ENCODE results near the gene YTHDF1.
"Not testable (repeated sequence)": the region's sequence is repeated elsewhere in the genome, so short reads cannot be mapped to it uniquely, and the experiment has no call there.

Gene YTHDF1

DNA sequence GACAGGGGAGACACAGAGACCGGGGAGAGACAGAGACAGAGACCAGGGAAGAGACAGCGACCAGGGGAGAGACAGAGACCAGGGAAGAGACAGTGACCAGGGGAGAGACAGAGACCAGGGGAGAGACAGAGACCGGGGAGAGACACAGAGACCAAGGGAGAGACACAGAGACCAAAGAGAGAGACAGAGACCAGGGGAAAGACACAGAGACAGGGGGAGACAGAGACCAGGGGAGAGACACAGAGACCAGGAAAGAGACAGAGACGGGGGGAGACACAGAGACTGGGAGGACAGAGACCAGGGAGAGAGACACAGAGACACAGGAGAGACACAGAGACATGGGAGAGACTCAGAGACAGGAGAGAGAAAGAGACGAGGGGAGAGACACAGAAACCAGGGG lies 43.9 kb downstream of the YTHDF1 start:
- DNase-seq (ENCODE audit: low read depth in 3 of 3): no peak

DNA sequence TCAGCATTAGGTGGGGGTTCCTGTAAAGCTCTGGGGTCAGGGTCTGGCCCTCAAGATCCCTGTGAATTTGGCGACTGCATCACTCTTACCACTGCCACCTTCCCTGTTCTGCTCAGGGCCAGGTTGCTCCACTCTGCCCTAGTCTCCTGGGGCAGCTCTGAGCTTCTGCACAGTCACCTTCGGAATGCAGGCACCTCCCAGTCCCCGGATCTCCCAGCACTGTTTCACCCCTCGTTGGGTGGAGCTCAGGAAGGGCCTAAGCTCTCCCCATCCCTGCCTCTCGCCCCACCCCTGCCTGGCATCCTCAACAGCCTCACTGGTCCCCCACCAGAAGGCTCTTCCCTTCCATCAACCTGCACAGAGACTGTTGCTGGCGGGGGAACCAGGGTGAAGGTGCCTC lies 46.2 kb downstream of the YTHDF1 start:
- no peak for DNase-seq (ENCODE audit: low read depth in 3 of 3)

DNA sequence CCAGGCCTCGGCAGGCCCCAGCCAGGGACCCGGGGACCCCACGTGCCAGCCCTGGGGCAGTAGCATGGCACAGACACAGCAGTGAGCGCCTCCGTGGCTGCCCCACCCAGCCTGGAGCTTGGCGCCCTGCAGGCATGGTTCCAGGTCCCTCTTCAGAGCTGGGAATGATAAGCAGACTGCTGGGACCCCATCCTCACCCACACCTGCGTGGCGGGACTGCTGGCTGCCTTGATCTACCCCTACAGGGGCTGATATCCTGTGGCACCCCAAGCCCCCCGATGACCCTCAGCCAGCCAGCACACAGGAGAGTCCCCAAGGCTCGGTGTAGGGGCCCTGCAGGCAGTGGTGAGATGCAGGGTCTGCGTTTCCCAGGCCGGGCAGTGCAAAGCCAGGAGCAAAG lies 47.1 kb downstream of the YTHDF1 start:
- DNase-seq (ENCODE audit: low read depth in 3 of 3): no peak

GRCh38 chr20:63167918-63168520 lies 47.9 kb downstream of the YTHDF1 start:
- no peak for DNase-seq (ENCODE audit: low read depth in 3 of 3)

- DNase-seq (ENCODE audit: low read depth in 3 of 3): no peak
These were observed 48.7 kb downstream of the YTHDF1 start for GRCh38 chr20:63167026-63167917.

DNA sequence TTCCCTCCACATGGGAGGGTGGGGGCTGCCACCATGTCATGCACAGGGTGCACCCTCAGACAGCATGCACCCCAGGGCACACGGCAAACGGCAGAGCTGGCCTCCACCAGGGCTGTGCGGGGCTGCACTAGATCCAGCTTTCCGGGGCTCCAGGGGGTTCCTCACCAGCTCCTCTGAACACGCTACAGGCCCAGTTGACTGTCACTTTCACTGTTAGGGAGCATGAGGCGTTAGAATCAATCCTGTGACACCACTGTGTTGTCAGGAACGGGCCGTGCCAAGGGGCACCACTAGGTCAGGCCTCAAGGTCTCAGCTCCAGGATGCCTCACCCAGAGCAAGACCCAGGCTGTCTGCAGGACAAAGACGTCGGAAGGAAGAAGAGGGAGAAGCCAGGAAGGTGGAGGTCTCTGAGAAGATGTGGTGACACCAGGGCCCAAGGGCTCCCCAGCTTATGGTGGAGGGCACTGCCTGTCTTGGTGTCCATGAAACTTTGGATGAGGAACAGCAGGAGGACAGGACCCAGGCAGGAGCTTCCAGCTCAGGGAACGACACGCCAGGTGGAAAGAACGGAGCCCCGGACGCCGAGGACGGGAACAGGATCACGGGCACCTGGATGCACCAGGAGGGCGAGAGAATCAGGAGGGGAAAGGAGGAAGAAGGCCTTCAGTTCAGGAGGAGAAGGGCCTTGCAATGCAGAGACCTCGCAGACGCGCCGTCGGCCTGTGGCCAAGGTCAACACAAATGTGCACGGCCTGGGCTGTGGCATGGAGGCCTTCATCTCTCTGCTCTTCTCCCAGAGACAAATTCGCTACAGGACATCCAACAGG lies 49.5 kb downstream of the YTHDF1 start:
- no peak for DNase-seq (ENCODE audit: low read depth in 3 of 3)

DNA sequence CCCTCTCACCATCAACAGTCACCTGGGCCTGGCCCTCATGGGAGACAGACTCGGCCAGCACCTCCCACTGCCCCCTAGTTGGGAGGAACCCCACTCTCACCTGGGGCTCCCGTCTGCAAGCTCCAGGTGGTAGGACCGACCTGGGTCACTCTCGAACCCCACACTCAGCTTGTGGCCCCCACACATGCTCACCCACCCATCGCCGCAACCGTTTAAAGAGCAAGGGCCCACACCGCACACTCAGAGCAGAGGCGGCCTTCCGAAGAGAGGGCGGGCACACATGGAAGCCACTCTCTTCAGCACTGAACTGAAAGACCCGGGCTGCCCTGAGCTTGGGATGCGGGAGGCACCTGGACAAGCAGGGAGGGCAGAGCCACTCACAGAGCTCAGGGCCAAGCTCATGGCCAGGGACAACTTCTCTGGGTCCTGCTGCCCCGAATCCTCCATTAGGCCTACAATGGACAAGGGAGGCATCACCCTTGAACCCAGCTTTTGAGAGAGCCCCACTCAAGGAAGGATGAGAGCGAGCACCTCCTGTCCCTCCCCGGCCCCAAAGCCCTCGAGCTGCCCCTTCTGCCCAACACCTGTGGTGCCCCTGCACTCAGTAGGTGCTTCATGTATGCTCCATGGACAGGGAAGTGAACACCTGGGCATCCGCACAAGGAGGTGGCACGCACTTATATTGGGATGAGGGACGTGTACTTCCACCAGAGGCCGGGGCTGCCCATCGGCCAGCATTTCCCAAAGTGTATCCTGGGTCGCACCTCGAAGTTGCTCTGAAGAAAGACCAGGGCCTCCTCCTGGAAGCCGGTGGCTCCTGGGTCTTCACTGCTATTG lies 50.4 kb downstream of the YTHDF1 start:
- no peak for DNase-seq (ENCODE audit: low read depth in 3 of 3)

GRCh38 chr20:63164484-63165355 lies 51.2 kb downstream of the YTHDF1 start:
- no peak for DNase-seq (ENCODE audit: low read depth in 3 of 3)

DNA sequence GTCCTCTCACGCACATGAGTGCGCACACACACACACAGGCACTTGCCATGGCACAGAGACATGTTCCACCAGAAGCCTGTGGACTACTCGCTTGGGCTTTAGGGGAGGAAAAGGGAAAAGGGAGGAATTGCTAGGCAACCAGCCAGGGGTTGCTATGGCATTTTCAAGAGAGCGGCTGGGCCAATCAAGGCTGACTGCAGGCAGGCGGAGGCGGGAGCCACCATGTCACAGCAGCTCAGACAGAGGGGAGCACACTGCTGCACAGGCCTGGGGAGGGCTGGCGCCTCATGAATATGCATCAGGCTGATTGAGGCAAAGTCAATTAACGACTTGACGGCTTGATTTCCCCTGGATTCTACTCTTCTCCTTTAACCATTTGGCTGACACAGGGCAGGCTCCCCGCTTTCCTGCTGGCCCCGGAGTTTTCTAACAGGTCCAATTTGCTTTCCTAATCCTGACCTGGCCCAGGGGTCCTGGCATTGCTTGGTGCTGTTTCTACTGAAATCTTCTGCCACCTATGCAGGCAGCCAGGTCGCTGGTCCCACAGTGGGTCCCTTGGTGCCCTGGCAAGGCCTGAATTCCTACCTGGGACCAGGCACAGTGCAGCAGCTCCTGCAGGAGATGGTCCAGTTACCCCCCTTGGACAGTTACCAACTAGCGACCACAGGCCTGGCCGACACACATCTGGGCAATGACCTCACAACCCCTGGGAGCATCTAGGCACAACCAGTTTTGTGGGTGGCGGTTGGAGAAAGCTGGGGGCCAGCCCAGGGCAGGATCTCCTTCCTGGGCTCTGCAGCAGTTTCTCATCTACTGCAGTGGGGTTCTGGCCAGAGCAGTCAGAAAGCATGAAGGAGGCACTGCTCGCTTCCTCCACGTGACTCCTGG lies 52.1 kb downstream of the YTHDF1 start:
- DNase-seq (ENCODE audit: low read depth in 3 of 3): no peak

DNA sequence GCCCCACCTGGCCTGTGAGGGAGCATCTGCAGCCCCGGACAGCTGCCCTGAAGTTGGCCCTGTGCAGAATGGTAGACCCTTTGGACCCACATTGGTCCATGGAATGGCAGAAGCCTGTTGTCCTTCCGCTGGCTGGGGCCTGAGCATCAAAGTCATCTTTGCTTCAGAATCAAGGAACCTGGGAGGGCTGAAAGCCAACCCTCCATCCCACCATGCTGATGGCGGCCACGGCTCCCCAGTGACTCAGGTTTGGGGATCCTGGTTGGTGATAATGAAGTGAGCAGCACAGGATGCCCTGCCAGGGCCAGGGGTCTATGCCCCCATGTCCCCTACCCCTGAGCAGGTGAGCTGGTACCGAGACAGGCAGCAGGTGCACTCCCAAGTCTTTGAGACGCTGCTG lies 52.8 kb downstream of the YTHDF1 start:
- no peak for DNase-seq (ENCODE audit: low read depth in 3 of 3)

GRCh38 chr20:63162206-63162795 lies 53.6 kb downstream of the YTHDF1 start:
- no peak for DNase-seq (ENCODE audit: low read depth in 3 of 3)

- DNase-seq (ENCODE audit: low read depth in 3 of 3): no peak
These were observed 54.7 kb downstream of the YTHDF1 start for GRCh38 chr20:63161176-63161651.

GRCh38 chr20:63160641-63161175 lies 55.2 kb downstream of the YTHDF1 start:
- no peak for DNase-seq (ENCODE audit: low read depth in 3 of 3)

GRCh38 chr20:63159826-63160640 lies 55.9 kb downstream of the YTHDF1 start:
- no peak for DNase-seq (ENCODE audit: low read depth in 3 of 3)

- DNase-seq (ENCODE audit: low read depth in 3 of 3): not testable (repeated sequence)
These were observed 56.7 kb downstream of the YTHDF1 start for GRCh38 chr20:63159251-63159650.

GRCh38 chr20:63158845-63159244 lies 57.1 kb downstream of the YTHDF1 start:
- no peak for DNase-seq (ENCODE audit: low read depth in 3 of 3)

DNA sequence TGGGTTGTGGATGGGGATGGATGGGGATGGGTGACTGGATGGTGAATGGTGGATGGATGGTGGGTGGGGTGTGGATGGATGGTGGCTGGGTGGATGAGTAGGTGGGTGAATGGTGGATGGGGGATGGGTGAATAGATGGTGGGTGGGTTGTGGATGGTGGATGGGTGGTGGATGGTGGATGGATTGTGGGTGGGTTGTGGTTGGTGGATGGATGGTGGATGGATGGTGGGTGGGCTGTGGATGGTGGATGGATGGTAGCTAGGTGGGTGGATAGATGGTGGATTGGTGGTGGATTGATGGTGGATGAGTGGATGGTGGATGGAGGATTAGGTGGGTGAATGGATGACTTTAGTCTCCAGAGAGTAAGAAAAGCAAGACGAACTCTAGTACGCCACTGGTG lies 57.6 kb downstream of the YTHDF1 start:
- no peak for DNase-seq (ENCODE audit: low read depth in 3 of 3)

GRCh38 chr20:63157431-63157830 lies 58.5 kb downstream of the YTHDF1 start:
- DNase-seq (ENCODE audit: low read depth in 3 of 3): not testable (repeated sequence)

Data from stimulated activated CD4-positive, alpha-beta T cell treated with anti-CD3 and anti-CD28 coated beads, TNF-alpha, amount 100 ng/mL, for 4 hours (primary cell).